Pulmonary artery endothelial cell (primary cell): ENCODE measurements around the gene SULT1E1. TPM values are rescaled to one million over a fixed set of nuclear protein-coding genes. Genes with fewer than 3 reads are reported as not detected.
"Not testable (repeated sequence)": the region's sequence is repeated elsewhere in the genome, so short reads cannot be mapped to it uniquely, and the experiment has no call there.

Experiments used
- DNase-seq: peaks from one replicate; pipeline ENCODE4 v3.0.0-alpha.2; 2011; ENCODE audit warnings: low read depth, low spot score
- total RNA-seq: library from RNA; depleted of rRNA; stranded (reverse); fragments of >200 nt; gene quantifications from 2 replicates; pipeline ENCODE4 v1.2.3, GENCODE V29; 2014

The SULT1E1 gene
- total RNA-seq, 1 donor from 2014 or later: 34.2 TPM

DNA sequence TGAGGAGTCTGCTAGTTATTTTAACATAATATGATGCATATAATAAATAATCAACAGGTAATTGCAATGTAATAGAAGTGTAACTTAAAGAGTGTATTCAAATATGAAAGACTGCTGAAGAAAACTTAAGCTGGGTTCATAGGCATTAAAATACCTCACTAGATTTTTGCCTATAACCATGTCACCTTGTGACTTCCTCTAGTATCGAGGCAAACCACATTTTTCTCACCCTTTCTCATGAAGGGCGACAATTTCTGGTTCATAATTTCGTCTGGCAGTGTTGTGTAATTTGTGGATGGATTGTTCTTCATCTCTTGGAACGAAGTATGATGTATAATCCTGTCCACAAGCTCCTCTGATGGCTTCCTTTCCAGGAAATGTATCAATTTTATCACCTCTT, 16.0 kb downstream of the SULT1E1 start:
- no peak for DNase-seq

DNA sequence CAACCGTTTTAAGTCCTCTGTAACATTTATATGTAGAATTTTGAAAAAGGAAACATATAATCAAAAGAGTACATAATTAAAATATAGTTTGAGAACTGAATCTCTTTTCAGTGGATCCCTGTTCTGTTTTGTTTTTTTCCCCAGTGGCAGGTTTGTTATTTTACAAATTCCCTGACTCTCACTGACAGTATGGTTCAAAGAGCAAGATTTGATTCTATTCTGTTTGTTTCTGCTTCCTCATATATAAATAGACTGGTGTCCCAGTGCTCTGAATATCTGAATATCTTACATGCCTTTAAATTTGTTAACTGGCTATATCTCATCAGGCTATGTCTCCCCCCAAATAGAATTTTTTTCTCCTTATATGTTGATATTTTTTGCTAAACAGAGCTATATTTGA, 16.6 kb downstream of the SULT1E1 start:
- DNase-seq: no peak

GRCh38 chr4:69838977-69839376, 21.0 kb downstream of the SULT1E1 start:
- no peak for DNase-seq

DNA sequence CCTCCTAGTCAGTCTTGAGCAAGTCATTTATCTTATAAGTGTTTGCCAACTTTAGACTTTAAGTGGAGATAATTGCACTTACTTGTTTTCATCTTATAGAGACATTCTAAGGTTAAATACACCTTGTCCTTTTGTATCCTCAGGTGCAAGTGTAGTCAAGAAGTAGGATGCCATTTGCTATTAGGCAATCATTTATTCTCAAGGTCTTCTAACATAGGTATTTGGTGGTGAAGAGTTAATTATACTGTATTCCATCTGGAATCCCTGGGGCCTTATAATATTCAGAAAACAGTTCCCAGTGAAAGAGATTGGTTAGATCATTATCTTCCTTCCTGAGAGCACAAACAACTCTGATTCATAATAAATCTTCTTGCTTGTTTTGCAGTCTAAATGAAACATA, 23.7 kb downstream of the SULT1E1 start:
- no peak for DNase-seq

- DNase-seq: no peak
Observed at GRCh38 chr4:69835766-69836165, 24.2 kb downstream of the SULT1E1 start.

GRCh38 chr4:69833251-69833650, 26.7 kb downstream of the SULT1E1 start:
- DNase-seq: no peak

DNA sequence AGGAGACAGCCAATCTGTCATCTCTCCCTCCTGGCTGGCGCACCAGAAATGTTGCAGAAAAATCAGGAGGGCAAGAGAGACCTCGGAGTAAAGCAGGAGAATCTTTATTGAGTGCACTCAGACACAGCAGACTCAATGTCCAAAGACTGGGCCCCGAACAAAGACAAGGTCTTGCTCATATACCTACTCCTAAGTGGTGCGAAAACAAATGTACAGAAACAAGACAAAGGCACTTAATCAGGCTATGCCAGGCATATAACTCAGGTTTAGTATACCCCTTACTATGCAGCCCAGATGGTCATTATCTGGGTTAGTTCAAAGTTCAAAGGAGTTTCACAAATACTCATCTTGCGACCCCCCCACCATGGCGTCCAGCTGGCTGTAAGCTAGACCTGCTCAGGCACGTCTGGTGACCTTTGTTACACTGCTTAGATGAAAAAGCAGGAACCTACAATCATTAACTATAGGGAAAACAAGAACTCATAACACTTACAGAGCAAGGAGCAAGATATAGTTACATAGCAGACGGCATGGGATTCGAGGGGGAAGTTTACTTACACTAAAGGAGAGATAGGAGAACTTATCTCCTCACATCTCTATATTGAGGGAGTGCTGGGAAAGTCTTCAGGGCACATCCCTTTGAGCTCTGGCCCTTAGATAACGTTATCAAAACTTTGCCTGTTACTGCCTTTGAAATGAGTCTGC, 27.5 kb downstream of the SULT1E1 start:
- DNase-seq: no peak

- no peak for DNase-seq
Observed at GRCh38 chr4:69831646-69832325, 28.2 kb downstream of the SULT1E1 start.

- no peak for DNase-seq
Observed at GRCh38 chr4:69831270-69831627, 28.7 kb downstream of the SULT1E1 start.

DNA sequence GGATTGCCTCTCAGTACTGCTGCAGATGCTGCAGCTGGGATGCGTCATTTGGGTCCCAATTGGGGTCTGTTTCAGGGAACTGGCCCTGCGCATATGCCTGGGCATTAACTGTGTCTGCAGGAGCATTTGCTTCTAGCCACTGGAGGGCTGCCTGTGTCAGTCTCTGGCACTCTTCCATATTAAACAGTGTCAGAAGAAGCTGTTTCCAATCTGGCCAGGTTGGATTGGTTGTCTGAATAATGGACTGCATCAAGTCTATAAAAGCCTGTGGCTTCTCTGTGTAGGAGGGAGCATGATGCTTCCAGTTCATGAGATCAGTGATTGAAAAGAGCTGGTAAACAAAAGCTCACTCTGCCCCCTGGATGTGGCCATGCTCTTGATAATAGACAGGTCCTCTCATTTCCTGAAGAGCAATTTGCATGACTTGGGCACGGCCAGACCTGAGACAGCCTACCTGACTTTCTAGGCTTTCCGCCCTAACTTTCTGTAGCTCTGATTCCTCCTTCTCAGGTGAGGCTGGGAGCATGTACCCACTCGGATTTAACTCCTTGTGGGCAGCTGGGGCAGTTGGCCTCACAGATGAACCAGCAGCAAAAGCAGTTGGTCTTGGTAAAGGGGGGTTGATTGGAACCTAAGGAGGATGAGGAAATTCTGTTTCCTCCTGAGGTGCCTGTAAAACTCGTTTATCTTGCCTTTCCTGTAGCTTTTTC, 29.2 kb downstream of the SULT1E1 start:
- no peak for DNase-seq

- DNase-seq: no peak
Observed at GRCh38 chr4:69830192-69830559, 29.8 kb downstream of the SULT1E1 start.

GRCh38 chr4:69829678-69830077, 30.3 kb downstream of the SULT1E1 start:
- DNase-seq: no peak

GRCh38 chr4:69828828-69829227, 31.1 kb downstream of the SULT1E1 start:
- no peak for DNase-seq

GRCh38 chr4:69825056-69825455, 34.9 kb downstream of the SULT1E1 start:
- DNase-seq: not testable (repeated sequence)

GRCh38 chr4:69823481-69824186, 36.3 kb downstream of the SULT1E1 start:
- DNase-seq: no peak

DNA sequence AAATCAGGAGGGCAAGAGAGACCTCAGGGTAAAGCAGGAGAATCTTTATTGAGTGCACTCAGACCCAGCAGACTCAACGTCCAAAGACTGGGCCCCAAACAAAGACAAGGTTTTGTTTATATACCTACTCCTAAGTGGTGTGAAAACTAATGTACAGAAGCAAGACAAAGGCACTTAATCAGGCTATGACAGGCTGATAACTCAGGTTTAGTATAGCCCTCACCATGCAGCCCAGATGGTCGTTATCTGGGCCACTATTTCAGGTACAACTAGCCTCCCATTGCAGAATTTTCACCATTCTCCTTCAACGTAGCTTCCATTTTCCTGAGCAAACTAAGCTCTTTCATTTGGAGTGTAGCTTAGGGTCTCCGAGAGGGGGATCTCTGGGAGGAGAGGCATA, 36.9 kb downstream of the SULT1E1 start:
- no peak for DNase-seq

DNA sequence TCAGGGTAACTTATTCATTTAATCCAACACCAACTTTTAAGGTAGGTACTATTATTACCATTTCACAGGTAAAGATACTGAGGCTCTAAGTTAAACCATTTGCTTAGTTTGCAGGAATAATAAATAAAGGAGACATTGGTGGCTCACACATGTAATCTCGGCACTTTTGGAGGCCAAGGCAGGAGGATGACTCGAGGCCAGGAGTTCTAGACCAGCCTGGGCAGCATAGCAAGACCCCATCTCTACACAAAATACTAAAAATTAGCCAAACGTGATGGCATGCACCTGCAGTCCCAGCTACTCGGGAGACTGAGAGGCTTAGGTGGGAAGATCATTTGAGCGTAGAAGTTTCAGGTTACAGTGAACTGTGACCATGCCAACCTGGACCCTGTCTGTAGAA, 37.7 kb downstream of the SULT1E1 start:
- DNase-seq: no peak

DNA sequence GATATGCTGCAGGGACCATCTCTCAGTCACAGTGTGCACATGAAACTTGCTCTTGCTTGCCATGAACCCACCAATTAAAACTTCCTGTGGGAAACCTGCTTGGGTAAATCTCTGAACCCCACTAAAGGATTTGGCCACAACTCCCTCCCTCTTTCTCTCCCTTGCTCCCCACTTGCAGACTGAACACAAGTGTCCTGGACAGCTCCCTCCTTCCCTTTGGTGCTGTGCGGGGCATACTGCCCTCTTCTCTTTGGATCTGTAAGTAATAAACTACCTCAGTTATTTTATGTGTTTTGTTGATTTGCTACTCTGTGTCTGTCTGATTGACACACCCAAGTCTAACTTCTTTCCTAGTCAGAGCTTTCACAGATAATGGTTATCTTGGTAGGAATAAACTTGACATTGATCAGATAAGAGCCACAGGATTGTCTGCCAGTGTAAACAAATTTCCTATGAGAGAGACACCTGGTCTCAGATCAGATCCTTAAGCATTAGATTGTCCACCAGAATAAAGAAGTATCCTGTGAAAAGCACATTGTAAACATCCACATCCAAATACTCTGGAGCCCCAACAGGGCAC, 41.8 kb downstream of the SULT1E1 start:
- DNase-seq: no peak

GRCh38 chr4:69816236-69816635, 43.7 kb downstream of the SULT1E1 start:
- no peak for DNase-seq

DNA sequence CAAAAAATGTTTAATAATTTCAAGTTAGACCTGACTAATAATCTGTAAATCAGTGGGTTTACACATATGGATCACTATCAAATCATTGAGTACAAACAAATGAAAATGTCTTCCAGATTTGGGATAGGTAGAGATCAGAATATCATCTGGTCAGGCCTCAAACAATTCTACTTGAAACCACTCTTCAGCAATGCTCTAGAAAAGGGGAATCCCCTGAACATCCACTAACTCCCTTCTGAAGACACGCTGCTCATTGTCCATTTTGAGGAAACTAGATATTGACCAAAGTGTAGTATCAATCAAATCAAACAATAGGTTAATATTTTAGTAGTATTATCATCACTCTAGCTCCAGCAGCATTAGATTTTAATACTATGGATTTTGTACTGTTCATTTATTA, 46.3 kb downstream of the SULT1E1 start:
- DNase-seq: no peak

DNA sequence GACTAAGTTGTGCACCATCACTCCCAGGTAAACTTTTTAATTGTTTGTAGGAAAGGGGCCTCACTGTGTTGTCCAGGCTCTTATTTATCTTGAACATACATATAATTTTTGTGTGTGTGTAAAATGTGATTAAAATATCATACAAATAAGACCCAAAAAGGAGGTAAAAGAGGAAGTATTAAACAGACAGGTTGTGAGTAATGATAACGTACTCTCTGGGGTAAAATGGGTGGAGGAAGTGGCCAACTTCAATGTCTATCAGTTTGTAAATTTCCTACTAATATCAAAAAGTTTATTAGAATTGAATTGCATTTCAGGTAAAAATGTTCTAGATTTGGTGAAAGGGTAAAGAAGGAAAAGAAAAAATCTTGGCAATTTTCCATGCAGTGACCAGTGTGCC, 48.8 kb downstream of the SULT1E1 start:
- DNase-seq: no peak

GRCh38 chr4:69800599-69800998, 59.3 kb downstream of the SULT1E1 start:
- DNase-seq: peak; percentile 88
